GM19395 (cell line): ENCODE results near the gene ADGRE2.
"Not testable (repeated sequence)": the region's sequence is repeated elsewhere in the genome, so short reads cannot be mapped to it uniquely, and the experiment has no call there.

Source experiments
- ATAC-seq: cut with Tn5 transposase; IDR thresholded peaks from one replicate; pipeline ENCODE4 v1.9.1; 2021; ENCODE audit warnings: mild to moderate bottlenecking, moderate library complexity; ENCODE audit not compliant: unreplicated experiment

Gene ADGRE2

GRCh38 chr19:14778110-14778845 is at the start of gene ADGRE2:
TSS of gene ADGRE2 (minus strand) at chr19:14778560. CDS start at chr19:14776756, 1,804 bp downstream.
- ATAC-seq = not testable (repeated sequence)

- ATAC-seq = no peak
Measured at GRCh38 chr19:14826006-14826405, 47.6 kb upstream of the ADGRE2 start.

- no peak for ATAC-seq
Measured at GRCh38 chr19:14821937-14822336, 43.6 kb upstream of the ADGRE2 start.

GRCh38 chr19:14818588-14818987 is 40.2 kb upstream of the ADGRE2 start:
- no peak for ATAC-seq

- no peak for ATAC-seq
Measured at GRCh38 chr19:14817052-14817451, 38.7 kb upstream of the ADGRE2 start.

GRCh38 chr19:14814982-14815652 is 36.8 kb upstream of the ADGRE2 start:
- no peak for ATAC-seq

GRCh38 chr19:14809272-14810057 is 31.1 kb upstream of the ADGRE2 start:
- ATAC-seq = no peak

GRCh38 chr19:14804765-14805164 is 26.4 kb upstream of the ADGRE2 start:
- no peak for ATAC-seq

- no peak for ATAC-seq
Measured at GRCh38 chr19:14798760-14799159, 20.4 kb upstream of the ADGRE2 start.

GRCh38 chr19:14796021-14796420 is 17.7 kb upstream of the ADGRE2 start:
- no peak for ATAC-seq

- ATAC-seq = no peak
Measured at GRCh38 chr19:14795078-14795721, 16.8 kb upstream of the ADGRE2 start.

- ATAC-seq = not testable (repeated sequence)
Measured at GRCh38 chr19:14792250-14792649, 13.9 kb upstream of the ADGRE2 start.

GRCh38 chr19:14786421-14786851 is 8.1 kb upstream of the ADGRE2 start:
- no peak for ATAC-seq

- ATAC-seq = peak; percentile 41
Measured at GRCh38 chr19:14785102-14785793, 6.9 kb upstream of the ADGRE2 start.

GRCh38 chr19:14784730-14785101 is 6.4 kb upstream of the ADGRE2 start:
- ATAC-seq = peak; percentile 54

- not testable (repeated sequence) for ATAC-seq
Measured at GRCh38 chr19:14783410-14783998, 5.1 kb upstream of the ADGRE2 start.

GRCh38 chr19:14782626-14783409 is 4.5 kb upstream of the ADGRE2 start:
- no peak for ATAC-seq

- ATAC-seq = not testable (repeated sequence)
Measured at GRCh38 chr19:14781713-14782536, 3.6 kb upstream of the ADGRE2 start.
